Mesothelial cell of epicardium (in vitro differentiated cells): ENCODE measurements around the gene ZFP36L1. TPM values are rescaled to one million over a fixed set of nuclear protein-coding genes. Genes with fewer than 3 reads are reported as not detected.

Experiments used
- DNase-seq, 2 experiments: peaks; one replicate each; pipeline ENCODE4 v3.0.0; 2021; ENCODE audit warnings: low spot score in 2 of 2; ENCODE audit not compliant: unreplicated experiment in 2 of 2
- H3K27ac Mint-ChIP-seq: 2 replicates; pipeline ENCODE4 v1.8.0; 2021; ENCODE audit warnings: mixed read lengths
- H3K27me3 Mint-ChIP-seq: 2 replicates; pipeline ENCODE4 v1.8.0; 2021; ENCODE audit warnings: low read depth, mixed read lengths
- H3K36me3 Mint-ChIP-seq: 2 replicates; pipeline ENCODE4 v1.8.0; 2021; ENCODE audit warnings: mixed read lengths
- H3K4me1 Mint-ChIP-seq: 2 replicates; pipeline ENCODE4 v1.8.0; 2021; ENCODE audit warnings: mixed read lengths
- H3K4me3 Mint-ChIP-seq: 2 replicates; pipeline ENCODE4 v1.8.0; 2021; ENCODE audit warnings: mild to moderate bottlenecking, moderate library complexity, mixed read lengths
- H3K9me3 Mint-ChIP-seq: 2 replicates; pipeline ENCODE4 v1.8.0; 2021; ENCODE audit warnings: mixed read lengths
- total RNA-seq: library from RNA; stranded (reverse); gene quantifications from 3 replicates; pipeline ENCODE4 v1.2.1, GENCODE V29; 2021
- TF ChIP-seq, protein P1 (sequence below): fragments of 200-600 bp; sonication (generic); IDR thresholded peaks from one replicate; pipeline ENCODE4 v1.5.0; 2021; ENCODE audit warnings: antibody characterized with exemption; ENCODE audit not compliant: unreplicated experiment

Gene ZFP36L1
- total RNA-seq, 1 donor from 2014 or later, result 377 TPM

DNA sequence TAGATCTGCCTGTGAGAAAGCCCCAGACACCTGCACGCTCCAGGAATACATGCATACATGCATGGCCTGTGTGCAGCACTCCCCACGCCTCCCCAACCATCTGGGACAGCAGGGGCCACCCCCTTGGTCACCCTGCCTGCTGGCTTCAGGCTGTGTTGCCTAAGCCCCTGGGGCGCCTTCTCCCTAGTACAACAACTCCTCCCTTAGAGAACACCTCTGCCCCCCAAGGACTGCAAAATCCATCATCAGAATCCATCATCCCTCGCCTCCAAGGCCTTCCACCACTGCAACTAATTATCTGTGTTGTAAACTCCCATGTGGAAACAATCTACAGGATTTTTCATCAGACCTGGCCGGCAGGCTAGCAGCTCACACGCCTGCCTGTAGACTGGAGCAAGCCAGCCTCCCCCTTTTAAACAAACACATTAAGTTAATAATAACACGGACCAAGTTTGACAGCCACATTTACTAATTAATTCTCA is 36.8 kb downstream of the ZFP36L1 start:
- Mint-ChIP-seq H3K9me3 (no peaks in the 10 kb centered on the region), H3K4me1 (peaks cover 84% of the 10 kb centered on the region), H3K27ac (peak overlapping the region; percentile 48), H3K36me3 (no peaks in the 10 kb centered on the region), H3K27me3 (no peaks in the 10 kb centered on the region), H3K4me3 (no peak overlapping the region)
- TF ChIP-seq, protein P1, sequence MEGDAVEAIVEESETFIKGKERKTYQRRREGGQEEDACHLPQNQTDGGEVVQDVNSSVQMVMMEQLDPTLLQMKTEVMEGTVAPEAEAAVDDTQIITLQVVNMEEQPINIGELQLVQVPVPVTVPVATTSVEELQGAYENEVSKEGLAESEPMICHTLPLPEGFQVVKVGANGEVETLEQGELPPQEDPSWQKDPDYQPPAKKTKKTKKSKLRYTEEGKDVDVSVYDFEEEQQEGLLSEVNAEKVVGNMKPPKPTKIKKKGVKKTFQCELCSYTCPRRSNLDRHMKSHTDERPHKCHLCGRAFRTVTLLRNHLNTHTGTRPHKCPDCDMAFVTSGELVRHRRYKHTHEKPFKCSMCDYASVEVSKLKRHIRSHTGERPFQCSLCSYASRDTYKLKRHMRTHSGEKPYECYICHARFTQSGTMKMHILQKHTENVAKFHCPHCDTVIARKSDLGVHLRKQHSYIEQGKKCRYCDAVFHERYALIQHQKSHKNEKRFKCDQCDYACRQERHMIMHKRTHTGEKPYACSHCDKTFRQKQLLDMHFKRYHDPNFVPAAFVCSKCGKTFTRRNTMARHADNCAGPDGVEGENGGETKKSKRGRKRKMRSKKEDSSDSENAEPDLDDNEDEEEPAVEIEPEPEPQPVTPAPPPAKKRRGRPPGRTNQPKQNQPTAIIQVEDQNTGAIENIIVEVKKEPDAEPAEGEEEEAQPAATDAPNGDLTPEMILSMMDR, result no peak
- no peak for DNase-seq

DNA sequence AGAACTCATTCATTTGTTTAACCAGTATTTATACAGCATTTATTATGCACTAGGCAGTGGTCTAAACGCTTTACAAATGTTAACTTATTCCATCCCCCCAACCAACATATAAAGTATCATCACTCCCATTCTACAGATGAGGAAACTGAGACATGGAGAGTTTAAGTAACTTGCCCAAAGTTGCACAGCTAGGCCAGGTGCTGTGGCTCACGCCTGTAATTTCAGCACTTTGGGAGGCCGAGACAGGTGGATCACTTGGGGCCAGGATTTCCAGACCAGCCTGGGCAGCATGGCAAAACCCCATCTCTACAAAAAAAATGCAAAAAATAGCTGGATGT is 37.9 kb downstream of the ZFP36L1 start:
- Mint-ChIP-seq H3K27ac (no peak overlapping the region), H3K9me3 (no peaks in the 10 kb centered on the region), H3K36me3 (no peaks in the 10 kb centered on the region), H3K4me1 (peaks cover 79% of the 10 kb centered on the region), H3K4me3 (no peak overlapping the region), H3K27me3 (no peaks in the 10 kb centered on the region)
- TF ChIP-seq, protein P1, result no peak
- DNase-seq, result no peak

DNA sequence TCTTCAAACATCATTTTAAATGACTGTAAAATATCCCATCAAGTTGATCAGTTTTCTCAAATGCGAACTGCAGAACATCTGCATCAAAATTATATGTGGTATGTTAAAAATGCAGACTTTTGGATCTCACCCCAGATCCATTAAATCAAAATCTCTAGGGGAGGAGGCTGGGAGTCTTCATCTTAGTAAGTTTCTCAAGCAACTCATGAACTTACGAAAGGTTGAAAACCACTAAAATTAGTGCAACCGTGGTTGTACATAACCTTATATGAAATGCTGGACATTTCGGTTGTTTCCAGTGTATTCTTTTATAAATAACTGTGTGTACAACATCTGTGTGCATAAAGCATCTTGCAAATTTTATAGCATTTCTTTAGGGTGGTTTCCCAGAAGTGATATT is 39.2 kb downstream of the ZFP36L1 start:
- no peaks in the 10 kb centered on the region for H3K9me3 Mint-ChIP-seq
- TF ChIP-seq, protein P1, result no peak
- no peak for DNase-seq
- peaks cover 79% of the 10 kb centered on the region for H3K4me1 Mint-ChIP-seq
- H3K27ac Mint-ChIP-seq, result peak overlapping the region; percentile 89
- H3K4me3 Mint-ChIP-seq, result no peak overlapping the region
- H3K36me3 Mint-ChIP-seq, result no peaks in the 10 kb centered on the region
- no peaks in the 10 kb centered on the region for H3K27me3 Mint-ChIP-seq

- Mint-ChIP-seq H3K27me3 (no peaks in the 10 kb centered on the region), H3K4me1 (peaks cover 83% of the 10 kb centered on the region), H3K9me3 (no peaks in the 10 kb centered on the region), H3K27ac (peak overlapping the region; percentile 89), H3K4me3 (no peak overlapping the region), H3K36me3 (no peaks in the 10 kb centered on the region)
- DNase-seq, result no peak
- TF ChIP-seq, protein P1, result no peak
These were observed 40.4 kb downstream of the ZFP36L1 start for GRCh38 chr14:68752271-68753006.

GRCh38 chr14:68749487-68750475 is 43.1 kb downstream of the ZFP36L1 start:
- TF ChIP-seq, protein P1, result no peak
- H3K4me3 Mint-ChIP-seq, result no peak overlapping the region
- H3K4me1 Mint-ChIP-seq, result peaks cover 76% of the 10 kb centered on the region
- H3K27me3 Mint-ChIP-seq, result no peaks in the 10 kb centered on the region
- no peak for DNase-seq
- no peaks in the 10 kb centered on the region for H3K9me3 Mint-ChIP-seq
- H3K27ac Mint-ChIP-seq, result peak overlapping the region; percentile 91
- H3K36me3 Mint-ChIP-seq, result no peaks in the 10 kb centered on the region
